Medulla oblongata (tissue), 1 donor: ENCODE measurements around the gene FFAR2.
"Not testable (repeated sequence)": the region's sequence is repeated elsewhere in the genome, so short reads cannot be mapped to it uniquely, and the experiment has no call there.

Experiments used
- DNase-seq: peaks from one replicate; pipeline ENCODE4 v3.0.0-alpha.2; 2015; ENCODE audit errors: extremely low spot score

Gene FFAR2

DNA sequence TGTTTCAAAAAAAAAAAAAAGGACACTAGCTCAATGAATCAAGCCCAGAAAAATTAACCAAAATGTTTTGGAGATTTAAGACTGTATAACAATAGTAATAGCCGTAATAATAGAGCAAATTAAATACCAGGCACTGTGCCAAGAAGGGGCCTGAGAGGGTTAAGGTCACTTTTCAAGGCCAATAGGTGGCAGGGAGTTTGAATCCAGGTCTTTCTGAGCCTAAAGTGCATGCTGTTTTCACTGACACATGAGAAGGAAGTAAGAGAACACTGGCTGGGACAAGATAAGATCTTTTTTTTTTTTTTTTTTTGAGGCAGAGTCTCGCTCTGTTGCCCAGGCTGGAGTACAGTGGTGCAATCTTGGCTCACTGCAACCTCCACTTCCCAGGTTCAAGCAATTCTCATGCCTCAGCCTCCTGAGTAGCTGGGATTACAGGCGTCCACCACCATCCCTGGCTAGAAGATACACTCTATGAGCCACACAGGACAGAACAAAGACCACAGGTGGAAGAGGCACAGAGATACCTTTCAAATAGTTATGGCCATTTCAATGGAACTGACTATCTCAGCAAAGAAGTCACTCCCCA, 7.7 kb downstream of the FFAR2 start:
- DNase-seq, result no peak

DNA sequence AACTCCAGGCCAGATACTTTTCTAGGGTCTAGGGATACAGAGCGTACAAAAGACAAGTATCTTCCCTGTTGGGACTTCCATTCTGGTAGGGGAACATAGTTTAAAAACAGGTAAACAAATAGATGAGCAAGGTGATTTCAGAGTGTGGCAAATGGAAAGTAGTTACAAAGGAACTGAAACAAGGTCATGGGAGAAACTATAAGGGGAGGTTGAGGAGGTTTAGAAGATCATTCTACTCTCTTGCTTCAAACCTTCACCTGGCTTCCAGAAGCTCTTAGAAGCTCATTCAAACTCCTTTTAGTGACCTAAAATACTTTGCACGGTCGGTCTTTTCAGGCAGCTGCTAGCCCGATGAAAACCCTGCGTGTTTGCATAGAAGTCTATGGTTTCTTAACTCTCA, 9.1 kb downstream of the FFAR2 start:
- no peak for DNase-seq

DNA sequence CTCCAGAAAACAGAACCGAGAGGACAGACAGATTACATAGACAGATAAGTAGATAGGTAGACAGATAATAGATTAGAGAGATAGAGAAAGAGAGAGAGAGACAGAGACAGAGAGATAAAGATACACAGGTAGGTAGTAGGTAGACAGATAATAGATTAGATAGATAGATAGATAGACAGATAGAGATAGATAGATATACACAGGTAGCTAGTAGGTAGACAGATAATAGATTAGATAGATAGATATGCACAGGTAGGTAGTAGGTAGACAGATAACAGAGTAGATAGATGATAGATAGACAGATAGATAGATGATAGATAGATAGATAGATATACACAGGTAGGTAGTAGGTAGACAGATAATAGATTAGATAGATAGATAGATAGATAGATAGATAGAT, 10.1 kb downstream of the FFAR2 start:
- DNase-seq, result no peak

DNA sequence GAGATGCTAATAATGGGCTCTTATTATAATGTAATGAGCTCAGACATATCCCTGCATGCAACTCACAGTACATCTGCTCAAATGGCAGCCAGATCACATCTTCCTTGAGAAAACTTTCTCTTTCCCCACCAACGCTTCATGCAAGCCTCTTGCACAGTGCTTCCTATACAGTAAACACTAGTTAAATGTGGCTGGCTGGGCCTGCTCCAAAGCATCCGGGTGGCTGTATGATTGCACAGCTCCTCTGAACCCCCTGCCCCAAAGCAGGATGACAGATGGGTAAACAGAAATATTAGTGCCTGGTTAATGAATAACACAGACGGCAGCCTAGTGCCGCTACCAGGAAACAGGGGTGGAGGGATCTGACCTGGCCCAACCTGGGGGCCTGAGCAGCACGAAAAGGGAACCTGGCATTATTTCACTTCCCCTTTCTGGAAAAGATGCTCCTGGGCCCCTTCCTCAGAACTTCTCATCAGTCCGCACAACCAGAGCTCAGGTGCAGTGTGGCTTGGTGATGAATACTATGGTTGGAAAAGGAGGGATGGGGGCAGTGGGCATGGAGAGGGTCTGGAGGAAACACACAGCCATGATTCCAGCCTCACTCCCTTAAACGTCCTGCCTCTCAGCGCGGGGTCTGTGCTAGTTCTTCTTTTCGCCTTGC, 10.8 kb downstream of the FFAR2 start:
- DNase-seq, result no peak

DNA sequence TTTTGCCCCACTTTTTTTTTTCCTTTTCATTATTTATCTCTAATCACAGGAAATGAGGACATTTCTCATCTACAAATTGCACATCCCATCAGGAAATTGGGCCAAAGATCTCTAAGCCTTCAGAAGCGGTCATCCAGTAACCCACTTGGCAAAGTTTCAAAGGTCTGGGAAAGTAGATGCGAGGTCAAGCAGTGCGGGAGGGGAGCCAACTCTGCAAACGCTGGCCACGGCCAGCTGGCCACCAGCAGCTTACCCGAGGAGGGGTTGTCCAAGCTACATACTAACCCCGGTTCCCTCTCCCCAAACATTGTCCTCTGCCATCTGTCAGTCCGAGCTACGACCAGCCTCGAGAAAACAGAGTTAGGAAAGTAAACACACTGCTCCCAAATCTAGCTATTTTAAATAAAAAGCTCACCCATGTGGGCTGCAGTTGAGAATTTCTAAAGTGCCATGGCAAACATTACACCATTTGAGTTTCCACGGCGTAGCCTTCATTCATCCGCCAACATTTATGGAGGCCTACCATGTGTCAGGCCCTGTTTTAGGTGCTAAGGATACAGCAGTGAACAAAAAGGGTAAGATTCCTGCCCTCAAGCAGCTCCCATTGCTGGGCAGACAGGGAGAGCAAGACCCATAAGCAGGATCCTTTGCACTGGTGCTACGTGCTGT, 11.5 kb downstream of the FFAR2 start:
- DNase-seq, result no peak

DNA sequence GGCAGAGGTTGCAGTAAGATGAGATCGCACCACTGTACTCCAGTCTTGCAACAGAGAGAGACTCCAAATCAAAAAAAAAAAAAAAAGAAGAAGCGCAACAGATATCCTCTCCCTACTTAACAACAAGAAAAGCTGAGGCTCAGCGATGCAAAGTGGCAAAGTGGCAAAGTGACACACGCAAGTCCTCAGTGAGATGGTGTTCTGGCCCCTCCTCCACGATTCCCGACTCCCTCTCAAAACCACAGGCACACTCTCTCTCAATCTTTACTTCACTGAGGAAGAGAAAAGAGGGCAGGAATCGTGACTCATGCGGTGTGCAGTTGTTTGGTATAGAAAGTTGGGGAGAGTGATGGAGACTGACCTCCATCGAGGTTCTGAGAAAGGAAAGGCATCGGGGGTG, 12.6 kb downstream of the FFAR2 start:
- no peak for DNase-seq

DNA sequence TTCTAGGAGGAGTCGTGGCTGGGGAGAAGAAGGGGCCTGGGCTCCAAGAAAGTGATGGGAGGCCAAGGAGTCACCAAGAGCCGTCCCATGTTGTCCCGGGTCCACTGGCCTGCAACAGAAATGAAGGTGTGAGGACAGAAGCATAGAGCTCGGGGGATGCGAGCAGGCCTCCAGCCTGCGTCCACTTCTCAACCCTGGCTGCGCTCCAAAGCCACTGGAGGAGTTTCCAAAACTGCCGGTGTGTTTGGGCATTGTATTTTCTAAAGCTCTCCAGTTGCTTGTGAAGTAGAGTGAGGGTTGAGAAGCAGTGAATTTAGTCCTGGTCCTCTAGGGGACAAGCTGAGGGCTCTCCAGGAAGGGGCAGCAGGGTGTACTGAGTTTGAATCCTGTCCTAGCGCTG, 13.0 kb downstream of the FFAR2 start:
- no peak for DNase-seq

DNA sequence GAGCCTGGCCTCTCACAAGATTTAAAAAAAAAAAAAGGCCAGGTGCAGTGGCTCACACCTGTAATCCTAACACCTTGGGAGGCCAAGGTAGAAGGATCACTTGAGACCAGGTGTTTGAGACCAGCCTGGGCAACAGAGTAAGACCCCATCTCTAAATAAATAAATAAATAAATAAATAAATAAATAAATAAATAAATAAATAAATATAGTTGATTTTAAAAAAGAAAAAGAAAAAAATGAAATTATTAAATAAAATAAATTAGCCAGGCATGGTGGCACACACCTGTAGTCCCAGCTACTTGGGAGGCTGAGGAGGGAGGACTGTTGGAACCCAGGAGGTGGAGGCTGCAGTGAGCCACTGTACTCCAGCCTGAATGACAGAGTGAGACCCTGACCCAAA, 13.7 kb downstream of the FFAR2 start:
- DNase-seq, result not testable (repeated sequence)

DNA sequence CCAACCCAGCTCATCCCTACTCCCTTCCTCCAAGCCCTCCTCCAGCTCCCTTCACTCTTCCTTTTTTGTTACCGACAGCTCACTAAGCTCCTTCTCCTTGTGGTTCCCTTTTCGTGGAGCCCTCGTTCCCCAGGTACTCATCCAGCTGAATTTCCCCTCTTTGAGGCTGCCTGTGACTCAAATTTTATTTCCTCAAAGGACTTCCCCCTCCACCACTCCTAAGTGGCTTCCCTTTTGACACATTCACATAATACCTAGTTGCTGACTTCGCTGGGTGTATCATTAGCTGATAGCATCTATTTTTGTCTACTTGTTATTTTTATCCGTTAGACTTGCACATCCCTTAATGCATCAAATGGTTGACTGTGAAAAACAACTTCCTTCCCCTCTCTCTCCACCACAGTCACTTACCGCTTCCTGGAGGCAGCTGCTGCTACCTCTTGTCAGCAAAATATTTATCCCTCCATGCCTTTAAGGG, 14.5 kb downstream of the FFAR2 start:
- peak; percentile 83 for DNase-seq

DNA sequence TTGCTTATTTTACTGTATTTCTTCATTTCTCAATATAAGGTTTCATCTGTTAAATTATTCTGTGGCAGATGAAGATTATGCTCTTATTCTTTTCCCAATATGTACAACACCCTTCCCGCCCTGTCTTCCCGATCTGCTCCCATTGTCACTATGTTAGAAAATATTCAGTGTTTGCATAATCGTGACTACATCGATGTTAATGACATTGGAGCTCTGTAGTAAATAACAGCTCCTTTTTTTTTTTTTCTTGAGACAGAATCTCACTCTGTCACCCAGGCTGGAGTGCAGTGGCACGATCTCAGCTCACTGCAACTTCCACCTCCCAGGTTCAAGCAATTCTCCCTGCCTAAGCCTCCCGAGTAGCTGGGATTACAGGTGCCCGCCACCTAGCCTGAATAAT, 14.9 kb downstream of the FFAR2 start:
- not testable (repeated sequence) for DNase-seq

DNA sequence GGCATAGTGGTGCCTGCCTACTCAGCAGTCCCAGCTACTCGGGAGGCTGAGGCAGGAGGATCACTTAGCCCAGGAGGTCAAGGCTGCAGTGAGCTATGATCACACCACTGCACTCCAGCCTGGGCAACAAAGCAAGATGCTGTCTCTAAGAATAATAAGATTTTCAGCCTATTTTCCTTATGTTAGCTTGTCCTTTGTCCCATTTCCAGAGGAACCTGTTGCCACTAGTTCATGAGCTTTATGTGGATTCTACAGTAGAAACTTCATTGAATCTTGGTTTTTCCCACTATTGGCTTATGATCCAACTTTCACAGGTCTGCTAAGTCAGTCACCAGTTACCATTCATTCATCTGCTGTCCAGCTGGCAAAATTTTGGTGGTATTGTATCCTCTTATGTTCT, 18.2 kb downstream of the FFAR2 start:
- no peak for DNase-seq

DNA sequence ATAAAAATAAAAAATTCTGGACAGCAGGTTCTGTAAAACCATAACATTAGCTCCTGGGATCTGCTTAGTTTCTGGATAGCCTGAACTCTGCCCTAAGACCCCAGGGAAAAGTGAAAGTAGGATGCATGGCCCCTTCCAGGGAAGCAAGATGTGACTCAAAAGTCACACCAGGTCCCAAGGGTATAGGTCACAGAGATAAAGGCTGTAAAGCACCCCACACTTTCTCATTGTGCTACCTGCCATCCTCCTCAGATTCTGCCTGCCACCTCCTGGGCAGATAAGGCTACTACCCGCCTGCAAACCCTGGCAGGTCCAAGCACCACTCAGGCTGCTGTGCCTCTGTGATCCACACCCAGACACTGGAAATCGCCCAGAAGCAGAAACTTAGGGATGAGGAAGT, 20.6 kb downstream of the FFAR2 start:
- peak; percentile 36 for DNase-seq

DNA sequence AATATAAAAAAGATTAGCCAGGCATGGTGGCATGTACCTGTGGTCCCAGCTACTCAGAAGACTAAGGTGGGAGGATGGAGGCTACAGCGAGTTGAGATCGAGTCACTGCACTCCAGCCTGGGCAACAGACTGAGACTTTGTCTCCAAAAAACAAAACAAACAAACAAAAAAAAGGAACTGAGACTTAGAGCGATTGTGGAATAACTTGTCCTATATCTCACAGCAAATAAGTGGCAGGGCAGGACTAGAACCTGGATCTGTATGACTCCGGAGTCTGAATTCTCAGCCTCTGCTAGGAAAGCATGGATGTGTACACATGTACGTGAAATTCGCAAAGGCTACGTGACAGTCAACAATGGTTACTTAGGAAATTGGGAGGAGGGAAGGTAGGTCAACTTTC, 22.1 kb downstream of the FFAR2 start:
- DNase-seq, result no peak

DNA sequence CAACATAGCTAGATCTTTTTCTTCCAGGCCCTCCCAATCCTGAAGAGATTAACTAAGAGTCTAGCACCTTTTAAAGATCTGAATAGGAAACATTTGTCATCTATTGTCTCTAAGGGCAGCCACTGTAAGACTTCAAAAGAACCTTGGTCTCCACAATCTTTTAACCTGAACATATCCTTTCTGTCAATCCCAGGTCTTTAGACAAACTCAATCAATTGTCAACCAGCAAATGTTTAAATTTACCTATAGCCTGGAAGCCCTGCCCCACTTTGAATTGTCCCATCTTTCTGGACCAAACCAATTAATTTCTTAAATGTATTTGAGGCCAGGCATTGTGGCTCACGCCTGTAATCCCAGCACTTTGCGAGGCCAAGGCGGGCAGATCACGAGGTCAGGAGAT, 23.0 kb downstream of the FFAR2 start:
- DNase-seq, result not testable (repeated sequence)

DNA sequence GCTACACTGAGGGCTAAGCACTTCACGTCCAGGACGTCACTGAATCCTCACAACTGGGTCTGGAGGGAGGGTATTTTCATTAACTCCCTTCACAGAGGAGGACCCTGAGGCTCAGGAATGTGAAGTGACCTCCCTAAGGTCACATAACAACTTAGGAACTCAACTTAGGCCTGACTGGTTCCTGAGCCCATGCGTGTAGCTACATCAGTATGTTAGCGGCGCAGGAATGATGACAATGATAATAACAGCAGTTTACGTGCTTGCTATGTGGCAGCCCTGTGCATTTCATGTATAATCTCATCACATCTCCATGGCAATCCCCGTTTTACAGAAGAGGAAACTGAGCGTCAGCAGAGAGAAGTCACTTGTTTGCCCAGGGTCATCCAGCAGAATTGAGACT, 23.9 kb downstream of the FFAR2 start:
- no peak for DNase-seq

DNA sequence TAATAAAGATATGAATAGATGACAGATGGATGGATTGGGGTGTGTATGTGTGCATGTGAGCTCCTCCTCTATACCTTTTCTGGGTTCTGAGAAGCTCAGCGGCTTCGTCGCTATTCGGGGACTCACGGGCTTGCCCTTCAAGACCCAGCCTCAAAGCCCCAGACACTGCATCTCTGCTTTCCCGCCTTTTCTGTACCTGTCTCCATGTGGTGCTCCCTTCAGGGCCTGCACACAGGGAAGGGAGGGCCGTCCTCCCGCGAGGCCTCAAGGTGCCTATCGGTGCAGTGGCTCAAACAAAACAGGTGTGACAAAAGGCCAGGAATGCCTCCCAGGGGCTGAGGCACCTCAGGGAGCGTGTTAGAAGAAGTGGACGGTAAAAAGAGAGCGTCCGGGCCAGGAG, 26.0 kb downstream of the FFAR2 start:
- no peak for DNase-seq

DNA sequence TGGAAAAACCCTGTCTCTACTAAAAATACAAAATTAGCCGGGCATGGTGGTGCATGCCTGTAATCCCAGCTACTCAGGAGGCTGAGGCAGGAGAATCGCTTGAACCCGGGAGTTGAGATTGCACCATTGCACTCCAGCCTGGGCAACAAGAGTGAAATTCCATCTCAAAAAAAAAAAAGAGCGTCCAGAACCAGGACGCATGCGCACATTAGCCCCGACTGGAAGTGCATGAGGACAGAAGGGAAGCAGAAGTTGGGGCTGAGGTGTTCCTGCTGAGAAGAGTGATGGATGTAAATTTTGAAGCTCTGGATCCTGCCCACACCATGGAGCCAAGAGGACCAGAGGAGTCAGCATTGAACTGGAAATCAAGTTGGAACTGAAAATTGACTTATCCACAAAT, 26.5 kb downstream of the FFAR2 start:
- DNase-seq, result not testable (repeated sequence)

DNA sequence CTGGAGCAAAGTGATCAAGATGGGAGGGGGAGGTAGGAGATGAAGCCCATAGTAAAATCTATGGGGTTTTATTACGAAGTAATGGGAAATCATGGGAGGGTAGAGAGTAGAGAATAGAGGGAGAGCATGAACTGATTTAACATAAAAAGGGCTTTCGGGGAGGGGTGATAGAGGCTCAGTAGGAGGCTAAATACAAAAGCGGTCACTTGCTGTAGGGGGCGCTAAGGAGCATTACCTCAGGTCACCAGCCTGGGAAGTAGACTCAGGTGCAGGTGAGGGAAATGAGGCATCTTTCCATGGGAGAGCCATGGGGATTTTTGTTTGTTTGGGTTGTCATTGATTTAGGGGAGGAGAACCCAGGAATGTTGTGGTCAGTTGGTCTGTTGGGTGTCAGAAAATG, 28.1 kb downstream of the FFAR2 start:
- no peak for DNase-seq

DNA sequence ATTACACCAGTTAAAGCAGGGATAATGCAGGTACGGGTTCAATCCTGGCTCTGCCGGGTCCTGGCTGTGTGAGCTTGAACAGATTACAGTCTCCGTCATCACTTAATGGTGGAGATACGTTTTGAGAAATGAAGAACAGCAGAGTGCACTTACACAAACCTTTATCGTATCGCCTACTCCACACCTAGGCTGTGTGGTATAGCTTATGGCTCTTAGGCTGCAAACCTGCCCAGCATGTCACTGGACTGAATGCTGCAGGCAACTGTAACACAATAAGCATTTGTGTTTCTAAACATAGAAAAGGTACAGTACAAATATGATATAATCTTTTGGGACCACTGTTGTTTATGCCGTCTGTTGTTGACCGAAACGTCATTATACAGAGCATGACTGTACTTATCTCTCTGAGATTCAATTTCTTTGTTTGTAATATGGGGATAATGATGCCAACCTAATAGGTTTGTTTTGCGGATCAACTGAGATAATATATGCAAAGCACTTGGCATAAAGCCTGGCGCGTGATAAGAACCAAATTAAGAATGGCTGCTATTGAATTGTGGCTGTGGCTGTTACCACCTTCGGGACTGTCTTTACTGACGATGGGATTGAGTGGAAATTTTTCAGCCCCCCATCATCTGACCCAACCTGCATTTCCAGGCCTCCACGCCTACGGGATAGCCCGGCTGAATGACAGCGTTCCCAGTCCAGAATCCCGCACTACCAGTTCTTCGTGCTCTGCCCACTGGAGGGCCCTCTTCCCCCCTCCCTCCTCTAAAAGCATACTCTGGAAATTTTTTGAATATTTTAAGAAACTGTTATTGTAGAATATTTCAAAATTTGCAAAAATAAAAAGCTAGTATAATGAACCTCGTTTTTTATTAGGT, 31.0 kb downstream of the FFAR2 start:
- DNase-seq, result no peak

DNA sequence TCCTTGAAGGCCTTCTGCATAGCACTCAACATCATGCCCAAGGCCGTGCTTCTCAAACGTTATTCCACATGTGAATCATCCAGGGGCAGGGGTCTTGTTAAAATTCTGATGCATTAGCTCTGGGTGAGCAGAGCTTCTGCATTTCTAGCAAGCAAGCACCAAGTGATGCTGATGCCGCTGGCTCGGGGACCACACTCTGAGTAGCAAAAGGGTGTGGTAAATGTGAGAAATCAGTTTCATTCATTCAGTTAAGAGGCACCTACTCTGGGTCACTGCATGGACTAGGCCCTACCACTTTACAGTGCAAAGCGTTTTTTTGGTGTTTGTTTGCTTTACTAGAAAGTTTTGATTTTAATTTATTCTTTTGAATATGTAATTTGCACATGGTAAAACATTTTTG, 35.0 kb downstream of the FFAR2 start:
- DNase-seq, result no peak

DNA sequence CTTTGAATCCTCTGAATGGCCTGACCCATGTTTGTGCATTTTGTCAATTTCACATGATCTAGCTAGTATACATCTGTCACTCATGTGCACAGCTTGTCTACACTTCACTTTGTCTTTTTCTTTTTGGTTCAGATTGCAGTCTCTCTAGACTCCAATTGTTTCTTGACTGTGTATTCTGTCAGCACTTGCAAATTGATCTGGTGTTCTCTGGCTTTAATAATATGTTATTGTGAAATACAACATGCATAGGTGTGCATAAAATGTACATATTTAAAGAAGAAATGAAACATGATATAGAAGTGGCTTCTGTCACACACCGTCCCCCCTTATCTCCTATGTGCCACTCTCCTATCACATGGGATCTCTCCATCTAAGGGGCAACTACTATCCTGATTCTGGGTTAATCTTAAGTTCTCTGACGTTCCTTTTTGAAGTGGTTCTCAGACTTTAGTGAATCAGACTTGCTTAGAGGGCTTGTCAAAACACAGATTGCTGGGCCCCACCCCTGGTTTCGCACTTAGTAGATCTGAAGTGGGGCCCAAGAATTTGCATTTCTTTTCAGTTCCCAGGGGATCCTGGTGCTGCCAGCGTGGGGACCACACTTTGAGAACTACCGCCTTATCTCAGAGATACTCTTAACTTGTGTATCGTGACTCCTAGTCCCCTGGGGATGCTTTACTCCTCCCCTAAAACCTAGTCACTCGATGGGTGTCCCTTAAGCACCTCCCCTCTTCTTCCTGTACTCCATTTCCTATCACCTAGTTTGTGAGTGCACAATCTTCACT, 36.4 kb downstream of the FFAR2 start:
- DNase-seq, result no peak
